Activated T-cell treated with anti-CD3 and anti-CD28 coated beads, Interleukin-2, amount 50 U/mL, for 72 hours (primary cell): Measurements from ENCODE around the gene NOTUM. TPM values are rescaled to one million over a fixed set of nuclear protein-coding genes. Genes with fewer than 3 reads are reported as not detected.

Experiments used
- ATAC-seq, 2 donors: fragments of 150-1000 bp; cut with Tn5 transposase; replicated peaks in 1 of 2; 2 replicates each; pipeline ENCODE4 v1.10.0; 2021; ENCODE audit warnings: moderate library complexity in 2 of 2, mild to moderate bottlenecking in 1 of 2
- DNase-seq, 2 donors: peaks; one replicate each; pipeline ENCODE4 v3.0.0; 2021 to 2022; ENCODE audit warnings: mixed read lengths in 1 of 2
- H3K27ac Mint-ChIP-seq: one replicate; pipeline ENCODE4 v1.8.0; 2022; ENCODE audit warnings: mild to moderate bottlenecking, moderate library complexity, mixed read lengths
- H3K27me3 Mint-ChIP-seq: one replicate; pipeline ENCODE4 v1.8.0; 2022; ENCODE audit warnings: low read depth, mixed read lengths
- H3K36me3 Mint-ChIP-seq, 2 donors: one replicate each; pipeline ENCODE4 v1.8.0; 2022; ENCODE audit warnings: mixed read lengths in 2 of 2, mild to moderate bottlenecking in 1 of 2; ENCODE audit not compliant: insufficient read depth in 2 of 2
- H3K4me1 Mint-ChIP-seq: one replicate; pipeline ENCODE4 v1.8.0; 2022; ENCODE audit warnings: low read depth, mixed read lengths
- H3K4me3 Mint-ChIP-seq, 2 donors: one replicate each; pipeline ENCODE4 v1.8.0; 2022; ENCODE audit warnings: mild to moderate bottlenecking in 2 of 2, mixed read lengths in 2 of 2, moderate library complexity in 2 of 2
- H3K9me3 Mint-ChIP-seq, 2 donors: one replicate each; pipeline ENCODE4 v1.8.0; 2022; ENCODE audit warnings: mixed read lengths in 2 of 2
- total RNA-seq, 2 donors: library from RNA; stranded (reverse); gene quantifications; one replicate each; pipeline ENCODE4 v1.2.3, GENCODE V29; 2022

NOTUM gene
- total RNA-seq, 2 donors from 2014 or later, result 0.76 to 1.4 TPM

DNA sequence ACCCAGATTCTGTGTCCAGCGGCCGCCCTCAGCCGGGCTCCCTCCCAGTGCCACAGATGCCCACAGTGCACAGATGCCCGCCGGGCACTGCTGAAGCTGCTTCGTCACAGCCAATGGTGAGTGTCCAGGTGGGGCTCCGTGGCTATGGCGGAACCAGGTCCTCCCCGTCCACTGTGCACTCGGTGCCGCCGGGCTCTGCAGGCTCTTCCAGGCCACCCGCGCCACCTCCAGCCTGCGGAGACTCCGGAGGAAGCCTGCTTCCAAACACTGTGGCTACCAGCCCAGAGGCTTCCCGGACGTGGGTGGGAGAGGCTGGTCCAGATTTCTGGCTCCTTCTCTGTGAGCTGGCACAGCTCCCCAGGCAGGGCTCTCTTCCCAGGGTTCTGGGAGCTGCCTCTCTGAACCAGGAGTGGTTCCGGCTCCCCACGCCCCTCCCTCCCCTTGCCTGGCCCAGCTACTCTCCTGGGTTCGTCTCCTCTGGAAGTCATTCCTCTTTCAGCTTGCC lies 21.1 kb downstream of the NOTUM start:
- Mint-ChIP-seq H3K9me3 (no peaks in the 10 kb centered on the region), H3K4me1 (peaks cover 30% of the 10 kb centered on the region), H3K4me3 (no peak overlapping the region), H3K27ac (no peak overlapping the region), H3K27me3 (no peaks in the 10 kb centered on the region), H3K36me3 (peaks cover 0 to 6% of the 10 kb centered on the region in 2 donors)
- DNase-seq (no peak), ATAC-seq (no peak)

DNA sequence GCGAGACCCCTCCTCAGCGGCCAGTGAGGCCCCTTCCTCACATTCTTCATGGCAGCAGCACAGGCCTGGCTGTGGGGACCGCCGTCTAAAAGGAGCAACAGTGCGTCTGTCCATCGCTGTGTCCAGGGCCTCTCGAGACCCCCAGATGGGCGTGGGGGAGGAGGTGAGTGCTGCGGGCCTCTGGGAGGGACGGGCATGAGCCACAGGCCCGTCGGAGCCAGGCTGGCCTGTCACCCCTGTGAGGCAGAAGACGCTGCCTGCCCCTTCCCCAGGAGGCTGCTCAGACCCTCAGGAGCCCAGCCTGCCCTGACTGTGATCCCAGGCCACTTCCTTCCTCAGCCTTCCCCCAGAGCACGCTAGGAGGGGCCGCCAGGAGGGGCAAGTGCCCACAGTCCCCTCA lies 21.8 kb downstream of the NOTUM start:
- peaks cover 31% of the 10 kb centered on the region for H3K4me1 Mint-ChIP-seq
- no peak for DNase-seq
- H3K9me3 Mint-ChIP-seq, result no peaks in the 10 kb centered on the region
- no peak overlapping the region for H3K4me3 Mint-ChIP-seq
- H3K36me3 Mint-ChIP-seq, result peaks cover 0 to 6% of the 10 kb centered on the region in 2 donors
- ATAC-seq, result no peak
- H3K27ac Mint-ChIP-seq, result no peak overlapping the region
- no peaks in the 10 kb centered on the region for H3K27me3 Mint-ChIP-seq

DNA sequence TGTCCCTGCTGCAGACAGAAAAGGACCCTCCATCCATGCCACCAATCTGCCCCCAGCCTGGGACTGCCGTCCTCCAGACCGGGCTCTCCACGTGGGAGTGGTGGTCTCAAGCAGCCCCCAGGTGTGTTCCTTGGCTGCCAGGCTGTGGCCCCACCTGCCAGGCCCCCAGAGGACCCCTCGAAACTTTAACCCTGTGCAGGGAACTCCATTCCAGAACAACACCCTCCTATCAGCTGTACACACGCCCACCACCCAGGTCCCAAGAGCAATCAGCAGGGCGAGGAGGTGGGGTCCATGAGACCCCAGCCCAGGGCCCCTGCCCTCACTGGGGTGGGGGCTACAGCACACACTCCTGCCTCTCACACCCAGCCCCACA lies 25.3 kb downstream of the NOTUM start:
- Mint-ChIP-seq H3K4me1 (peaks cover 52% of the 10 kb centered on the region), H3K4me3 (peak overlapping the region; percentile 85 to 90), H3K27me3 (no peaks in the 10 kb centered on the region), H3K27ac (no peak overlapping the region), H3K9me3 (no peaks in the 10 kb centered on the region), H3K36me3 (peaks cover 0 to 15% of the 10 kb centered on the region in 2 donors)
- ATAC-seq, result no peak
- no peak for DNase-seq

DNA sequence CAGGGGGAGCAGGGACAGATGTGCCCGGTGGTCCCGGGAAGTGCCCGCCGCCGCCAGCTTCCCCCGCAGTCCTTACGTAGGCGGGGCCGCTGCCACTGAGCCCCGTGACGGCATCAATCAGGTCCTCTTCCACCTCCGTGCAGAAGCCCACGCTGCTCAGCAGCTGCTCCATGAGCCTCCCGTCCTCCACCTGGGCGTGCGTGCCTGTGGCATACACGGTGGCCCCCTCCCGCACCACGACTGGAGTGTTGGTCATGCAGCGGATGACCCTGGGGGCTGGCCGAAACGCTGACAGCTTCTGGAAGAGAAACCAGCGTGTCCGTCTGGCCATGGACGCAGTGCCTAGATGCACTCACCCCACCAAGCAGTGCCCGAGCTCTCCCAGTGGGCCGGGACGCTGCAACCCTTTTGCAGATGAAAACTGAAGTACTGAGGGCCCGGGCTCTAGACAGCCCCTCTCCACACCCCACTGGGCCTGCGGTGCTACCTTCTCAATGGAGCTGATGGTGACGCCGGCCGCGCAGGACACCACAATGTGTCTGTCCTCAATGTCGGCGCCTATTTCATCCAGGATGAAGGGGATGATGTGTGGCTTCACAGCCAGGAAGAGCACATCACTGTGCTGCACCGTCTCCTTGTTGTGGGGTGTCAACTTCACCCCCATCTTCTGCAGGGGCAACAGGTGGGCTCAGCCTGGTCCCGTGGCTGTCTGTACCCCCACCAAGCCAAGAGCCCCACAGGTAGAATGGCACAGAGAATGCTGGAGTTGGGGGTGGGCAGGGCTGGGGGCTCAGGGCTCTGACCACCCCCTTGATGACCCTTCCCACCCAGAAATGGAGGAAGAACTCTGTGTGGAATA lies 25.9 kb downstream of the NOTUM start:
- Mint-ChIP-seq H3K4me3 (peak overlapping the region; percentile 85 to 90), H3K4me1 (peaks cover 54% of the 10 kb centered on the region), H3K36me3 (peaks cover 0 to 15% of the 10 kb centered on the region in 2 donors), H3K9me3 (no peaks in the 10 kb centered on the region), H3K27me3 (no peaks in the 10 kb centered on the region), H3K27ac (no peak overlapping the region)
- DNase-seq (no peak), ATAC-seq (no peak)

DNA sequence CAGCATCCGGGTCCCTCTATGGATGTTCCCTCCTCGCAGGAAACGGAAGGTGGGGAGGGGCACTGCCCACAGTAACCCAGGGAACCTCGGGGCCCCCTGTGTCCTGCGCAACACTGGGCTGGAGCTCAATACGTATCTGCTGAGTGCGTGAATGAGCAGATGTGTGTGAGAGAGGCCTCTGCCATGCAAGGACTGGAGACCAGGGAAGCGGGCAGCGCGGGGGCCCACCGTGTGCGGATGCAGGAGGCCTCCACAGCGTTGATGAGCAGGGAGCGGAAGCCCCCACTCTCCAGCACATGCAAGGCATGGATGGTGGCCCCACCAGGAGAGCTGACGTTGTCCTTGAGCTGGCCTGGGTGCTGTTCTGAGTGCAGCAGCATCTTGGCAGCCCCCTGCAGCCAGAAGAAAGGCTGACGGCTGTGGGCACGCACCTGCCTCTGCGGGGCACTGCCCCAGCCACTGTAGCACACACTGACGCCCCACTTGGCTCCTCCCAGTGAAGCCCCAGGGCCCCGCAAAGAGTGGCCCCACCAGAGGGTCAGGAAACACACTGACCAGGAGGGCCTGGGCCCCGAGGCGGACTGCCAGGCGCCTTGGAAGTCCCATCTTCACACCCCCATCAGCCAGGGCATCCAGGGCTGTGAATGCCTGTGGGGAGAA lies 26.8 kb downstream of the NOTUM start:
- H3K9me3 Mint-ChIP-seq, result no peaks in the 10 kb centered on the region
- peak overlapping the region; percentile 29 to 35 for H3K4me3 Mint-ChIP-seq
- DNase-seq, result no peak
- peaks cover 54% of the 10 kb centered on the region for H3K4me1 Mint-ChIP-seq
- no peak for ATAC-seq
- H3K36me3 Mint-ChIP-seq, result peaks cover 0 to 15% of the 10 kb centered on the region in 2 donors
- no peak overlapping the region for H3K27ac Mint-ChIP-seq
- H3K27me3 Mint-ChIP-seq, result no peaks in the 10 kb centered on the region

DNA sequence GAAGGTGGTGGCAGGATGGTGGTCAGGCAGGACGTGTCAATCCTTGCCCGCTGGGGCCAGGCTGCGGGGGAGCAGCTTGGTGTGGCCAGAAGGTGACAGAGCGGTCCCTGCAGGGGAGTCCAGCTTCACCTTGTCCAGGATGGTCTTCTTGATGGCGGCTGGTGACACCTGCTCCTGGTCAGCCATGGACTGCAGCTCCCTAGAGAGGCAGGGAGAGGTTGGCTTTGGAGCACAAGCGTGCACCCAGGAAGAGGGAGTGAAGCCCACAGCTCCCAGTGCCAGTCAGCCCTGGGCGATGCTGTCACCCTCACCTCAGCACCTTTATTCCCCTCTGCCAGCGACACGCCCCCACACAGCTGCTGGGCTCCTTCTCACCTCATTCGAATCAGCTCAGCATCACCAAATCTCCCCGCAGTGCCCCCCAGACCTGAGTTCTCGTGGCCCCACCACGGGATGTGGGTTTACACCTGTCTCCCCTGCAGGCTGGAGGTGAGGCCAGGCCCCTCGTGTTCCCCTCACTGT lies 27.7 kb downstream of the NOTUM start:
- DNase-seq, result no peak

DNA sequence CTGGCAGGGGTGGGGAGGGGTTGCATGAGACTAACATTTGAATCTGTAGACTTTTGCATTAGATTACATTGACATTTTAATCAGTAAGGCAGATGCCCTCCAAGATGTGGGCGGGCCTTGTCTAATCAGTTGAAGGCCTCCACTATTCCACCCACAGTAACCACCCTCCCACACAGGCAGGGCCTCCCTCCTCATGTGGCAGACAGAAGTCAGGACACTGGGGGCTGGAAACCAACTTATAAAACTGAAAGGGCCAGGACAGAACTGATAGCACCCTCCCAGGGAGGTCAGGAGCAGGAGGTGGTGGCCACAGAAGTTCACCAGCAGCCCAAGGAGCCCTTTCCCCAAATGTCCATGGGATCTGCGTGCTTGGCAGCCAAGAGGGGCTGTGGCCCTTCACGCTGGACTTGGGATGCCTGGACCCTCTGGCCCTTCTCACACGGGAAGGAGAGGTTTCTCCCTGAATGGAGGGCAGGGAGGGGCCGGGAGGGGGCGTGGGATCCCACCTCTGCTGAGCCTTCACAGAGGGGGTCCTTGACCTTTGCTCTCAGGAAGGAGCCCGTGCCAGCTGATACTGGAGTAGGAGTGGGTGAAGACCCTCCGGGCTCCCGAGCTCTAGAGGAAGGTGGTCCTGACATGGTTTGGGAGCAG lies 28.5 kb downstream of the NOTUM start:
- ATAC-seq, result no peak
- no peak overlapping the region for H3K4me3 Mint-ChIP-seq
- no peaks in the 10 kb centered on the region for H3K9me3 Mint-ChIP-seq
- peaks cover 2 to 15% of the 10 kb centered on the region in 2 donors for H3K36me3 Mint-ChIP-seq
- peaks cover 46% of the 10 kb centered on the region for H3K4me1 Mint-ChIP-seq
- H3K27ac Mint-ChIP-seq, result no peak overlapping the region
- no peaks in the 10 kb centered on the region for H3K27me3 Mint-ChIP-seq
- no peak for DNase-seq

More for the DNA sequence above, 27.7 kb downstream of the NOTUM start:
- no peak for ATAC-seq
- Mint-ChIP-seq H3K27me3 (no peaks in the 10 kb centered on the region), H3K27ac (no peak overlapping the region), H3K9me3 (no peaks in the 10 kb centered on the region), H3K36me3 (peaks cover 0 to 15% of the 10 kb centered on the region in 2 donors), H3K4me1 (peaks cover 54% of the 10 kb centered on the region), H3K4me3 (no peak overlapping the region)

DNA sequence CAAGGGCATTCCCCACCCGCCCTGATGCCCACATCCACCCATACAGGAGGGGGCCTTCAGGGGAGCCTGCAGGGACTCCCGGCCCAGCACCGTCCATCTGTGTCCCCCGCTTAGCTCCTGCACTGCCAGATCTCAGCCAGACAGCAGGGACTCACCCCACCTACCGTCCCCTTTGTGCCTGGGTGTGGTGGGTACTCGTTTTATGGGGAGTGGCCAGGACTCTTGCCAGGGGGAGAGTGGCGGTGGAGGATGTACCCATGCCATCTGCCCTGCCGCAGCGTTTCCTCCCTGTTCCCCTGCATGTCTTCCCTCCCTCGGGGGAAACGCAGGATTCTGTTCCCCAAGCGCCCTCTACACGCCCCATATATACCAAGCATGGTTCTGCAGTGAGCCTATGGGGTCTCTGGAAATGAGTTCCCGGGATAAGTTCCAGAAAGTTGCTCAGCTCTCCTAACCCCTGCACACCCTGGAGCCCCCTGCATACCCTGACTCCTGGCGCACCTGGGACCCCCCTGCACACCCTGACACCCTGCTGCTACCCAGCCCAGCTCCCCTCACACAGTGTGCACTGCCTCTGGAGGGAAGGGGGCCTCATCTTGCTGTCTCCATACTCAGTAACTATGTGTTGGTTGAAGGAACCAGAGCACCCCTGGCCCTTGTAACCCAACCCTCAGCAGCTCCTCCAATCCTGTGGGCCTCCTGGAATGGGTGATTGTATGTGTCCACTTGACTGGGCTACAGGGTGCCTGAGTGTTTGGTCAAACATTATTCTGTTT lies 29.2 kb downstream of the NOTUM start:
- DNase-seq, result no peak
- Mint-ChIP-seq H3K4me3 (no peak overlapping the region), H3K36me3 (peaks cover 2 to 15% of the 10 kb centered on the region in 2 donors), H3K4me1 (peaks cover 45% of the 10 kb centered on the region), H3K9me3 (no peaks in the 10 kb centered on the region), H3K27ac (no peak overlapping the region), H3K27me3 (no peaks in the 10 kb centered on the region)
- ATAC-seq, result no peak

DNA sequence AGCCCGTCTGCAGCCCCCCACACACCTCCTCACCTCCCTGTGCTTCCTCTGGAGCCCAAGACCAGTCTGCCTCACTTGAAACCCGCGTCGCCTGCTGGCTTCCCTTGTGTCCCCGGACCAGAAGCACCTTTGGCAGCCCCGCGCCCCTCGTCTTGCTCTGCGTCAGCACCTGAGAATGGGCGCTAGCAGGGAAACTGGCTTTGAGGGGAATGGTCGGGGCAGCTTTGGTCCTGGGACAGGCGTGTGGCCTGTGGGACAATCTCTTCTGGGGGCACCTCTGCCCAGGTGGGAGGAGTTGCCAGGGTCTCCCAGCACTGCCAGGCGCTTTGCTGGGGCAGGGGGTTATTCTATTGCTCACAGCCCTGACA lies 29.8 kb downstream of the NOTUM start:
- Mint-ChIP-seq H3K4me3 (no peak overlapping the region), H3K27ac (no peak overlapping the region), H3K36me3 (peaks cover 2 to 15% of the 10 kb centered on the region in 2 donors), H3K27me3 (no peaks in the 10 kb centered on the region), H3K9me3 (no peaks in the 10 kb centered on the region), H3K4me1 (peaks cover 46% of the 10 kb centered on the region)
- DNase-seq (no peak), ATAC-seq (no peak)

DNA sequence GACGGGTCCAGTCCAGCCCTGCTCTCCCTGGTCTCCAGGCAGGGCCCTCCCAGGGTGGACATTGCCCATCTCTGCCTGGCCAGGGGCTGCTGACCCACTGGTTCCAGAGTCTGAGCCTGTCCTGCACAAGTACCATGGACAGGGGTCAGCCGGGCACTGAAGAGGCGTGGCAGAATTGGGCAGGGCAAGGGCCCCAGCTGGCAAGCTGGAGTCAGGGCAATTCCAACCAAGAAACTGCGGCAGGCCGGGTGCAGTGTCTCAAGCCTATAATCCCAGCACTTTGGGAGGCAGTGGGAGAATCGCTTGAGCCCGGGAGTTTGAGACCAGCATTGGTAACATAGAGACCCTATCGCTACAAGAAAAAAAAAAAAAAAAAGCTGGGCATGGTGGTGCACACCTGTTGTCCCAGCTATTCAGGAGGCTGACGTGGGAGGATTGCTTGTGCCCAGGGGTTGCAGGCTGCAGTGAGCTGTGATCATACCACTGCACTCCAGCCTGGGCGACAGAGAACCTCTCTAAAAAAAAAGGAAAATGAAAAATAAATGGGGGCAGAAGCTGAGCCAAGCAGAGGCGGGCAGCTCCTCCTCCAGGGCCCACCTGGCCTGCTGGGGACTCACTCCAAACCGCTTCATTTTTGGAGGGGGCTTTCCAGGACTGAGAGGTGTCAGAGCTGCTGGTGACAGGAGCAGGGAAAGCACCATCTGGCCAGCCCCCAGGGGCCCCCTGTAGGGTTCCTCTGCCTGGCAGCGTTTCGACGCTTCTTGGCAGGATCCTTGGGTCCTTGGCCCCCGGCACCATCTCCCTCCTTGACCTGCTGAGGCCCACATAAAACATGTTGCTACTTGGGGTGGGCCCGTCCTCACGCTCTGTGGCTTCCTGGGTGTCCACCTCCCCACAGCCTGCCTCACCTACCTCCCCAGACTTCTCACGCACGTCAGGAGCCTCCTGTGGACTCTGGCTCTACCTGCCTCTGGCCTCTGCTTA lies 30.6 kb downstream of the NOTUM start:
- peak overlapping the region in 1 of 2 donors; percentile 36 for H3K4me3 Mint-ChIP-seq
- no peak for ATAC-seq

DNA sequence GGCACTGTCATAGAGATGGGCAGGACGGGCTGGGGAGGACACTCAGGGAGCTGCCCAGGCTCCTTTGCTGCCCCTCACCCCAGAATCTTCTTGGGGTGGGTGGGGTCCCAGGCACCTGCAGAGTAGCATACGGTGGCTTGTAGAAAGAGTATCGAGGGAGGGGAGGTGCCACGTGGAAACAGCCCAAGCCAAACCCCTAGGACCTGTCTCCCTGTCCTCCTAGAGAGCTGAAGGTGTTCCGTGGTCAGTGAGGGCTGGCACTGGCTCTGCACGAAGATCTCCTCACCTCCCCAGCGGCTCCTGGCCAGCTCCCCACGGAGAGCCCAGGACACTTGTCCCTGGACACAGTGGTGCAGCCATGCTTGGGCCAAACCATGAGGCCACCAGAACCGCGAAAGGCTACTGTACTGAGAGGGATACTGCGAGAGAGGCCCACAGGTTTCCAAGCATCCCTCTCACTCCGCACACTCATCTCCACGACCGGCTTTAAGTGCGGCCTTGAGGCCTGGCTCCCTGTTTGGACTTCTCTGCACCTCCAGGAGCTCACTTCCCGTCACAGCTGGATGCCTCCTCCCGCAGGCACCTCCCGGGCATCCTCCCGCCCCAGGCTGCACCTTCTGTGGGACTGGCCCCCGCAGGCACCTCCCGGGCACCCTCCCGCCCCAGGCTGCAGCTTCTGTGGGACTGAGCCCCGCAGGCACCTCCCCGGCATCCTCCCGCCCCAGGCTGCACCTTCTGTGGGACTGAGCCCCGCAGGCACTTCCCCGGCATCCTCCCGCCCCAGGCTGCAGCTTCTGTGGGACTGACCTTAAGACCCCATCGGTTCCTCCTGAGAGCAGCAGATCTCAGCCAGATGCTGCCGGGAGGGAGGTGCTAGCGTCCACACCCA lies 31.5 kb downstream of the NOTUM start:
- no peaks in the 10 kb centered on the region for H3K27me3 Mint-ChIP-seq
- no peaks in the 10 kb centered on the region for H3K9me3 Mint-ChIP-seq
- DNase-seq (no peak), ATAC-seq (no peak)
- peaks cover 45% of the 10 kb centered on the region for H3K4me1 Mint-ChIP-seq
- H3K36me3 Mint-ChIP-seq, result peaks cover 2 to 9% of the 10 kb centered on the region in 2 donors
- no peak overlapping the region for H3K27ac Mint-ChIP-seq
- peak overlapping the region; percentile 58 to 77 for H3K4me3 Mint-ChIP-seq

More for the DNA sequence above, 30.6 kb downstream of the NOTUM start:
- Mint-ChIP-seq H3K27me3 (no peaks in the 10 kb centered on the region), H3K9me3 (no peaks in the 10 kb centered on the region), H3K27ac (no peak overlapping the region), H3K4me1 (peaks cover 46% of the 10 kb centered on the region), H3K36me3 (peaks cover 2 to 9% of the 10 kb centered on the region in 2 donors)
- DNase-seq, result no peak
